Left forelimb (tissue), 1 donor: ENCODE results near the gene HPCAL1.

ENCODE experiments used
- DNase-seq: peaks from one replicate; pipeline ENCODE4 v3.0.0-alpha.2; 2018; ENCODE audit warnings: low spot score

The HPCAL1 gene

DNA sequence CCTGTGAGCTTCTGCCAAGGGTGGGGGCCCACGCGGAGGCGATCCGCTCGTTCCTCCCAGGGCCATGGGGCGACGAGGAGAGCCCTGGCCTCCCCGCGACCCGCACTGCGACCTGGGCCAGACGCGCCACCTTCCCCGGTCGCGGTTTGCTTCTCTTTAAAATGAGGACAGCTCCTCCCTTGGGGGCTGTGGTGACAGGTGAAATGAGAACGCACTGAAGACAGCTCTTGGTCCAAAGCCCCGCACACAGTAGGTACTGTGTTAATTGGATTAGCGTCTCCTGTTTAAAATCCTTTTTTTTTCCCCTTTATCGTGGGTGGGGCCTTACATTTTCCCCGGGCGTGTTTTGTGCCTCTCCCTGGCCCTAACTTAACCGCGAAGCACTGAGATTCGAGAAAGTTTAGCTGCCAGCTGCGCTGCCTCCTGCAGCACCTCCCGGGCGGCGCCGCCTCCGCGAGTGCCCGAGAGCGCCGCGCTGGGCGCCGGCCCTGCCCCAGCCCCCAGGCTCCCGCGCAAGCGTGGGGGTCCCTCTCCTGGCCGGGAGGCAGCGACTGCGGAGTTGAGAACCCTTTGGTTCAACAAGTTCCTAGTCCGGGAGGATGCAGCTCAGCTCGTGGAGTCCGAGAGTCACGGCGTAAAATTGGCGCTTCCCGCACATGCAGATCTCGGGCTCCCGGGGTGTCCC is 1.1 kb downstream of the HPCAL1 start:
- DNase-seq = no peak

DNA sequence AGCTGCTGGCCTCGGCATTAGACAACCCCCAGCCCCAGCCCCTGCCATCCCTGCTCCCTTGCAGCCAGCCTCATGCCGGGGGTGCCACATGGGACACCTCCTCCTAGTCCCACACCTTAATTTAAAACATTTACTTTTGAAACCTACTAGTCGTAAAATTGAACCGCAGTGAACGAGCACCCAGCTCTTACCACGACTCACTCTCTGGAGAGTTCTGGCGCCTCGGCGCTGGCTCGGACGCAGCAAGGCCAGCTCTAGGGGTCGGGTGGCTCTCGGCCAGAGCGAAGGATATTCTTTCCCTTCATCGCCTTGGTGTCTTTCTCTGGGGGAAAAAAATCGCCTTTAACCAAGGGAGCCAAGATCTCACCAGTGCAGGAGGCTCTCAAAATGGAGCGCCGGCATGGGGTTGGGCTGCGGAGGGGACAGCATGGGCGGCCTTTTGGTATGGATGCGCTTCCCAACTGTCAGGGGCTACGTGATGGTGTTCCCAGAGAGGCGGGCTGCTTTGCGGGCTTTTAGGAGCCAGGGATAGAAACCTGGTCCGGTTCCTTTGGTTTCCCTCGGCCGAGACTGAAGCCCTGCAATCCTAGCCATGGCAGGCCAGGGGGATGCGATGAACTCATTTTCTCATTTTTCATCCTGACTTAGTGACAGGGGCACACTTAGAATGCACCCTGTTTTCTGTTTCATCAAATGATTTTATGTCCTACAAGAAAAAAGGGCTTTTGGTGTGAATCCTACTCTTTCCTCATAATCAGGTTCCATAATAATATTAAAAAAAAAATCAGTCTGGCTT is 2.0 kb downstream of the HPCAL1 start:
- no peak for DNase-seq

DNA sequence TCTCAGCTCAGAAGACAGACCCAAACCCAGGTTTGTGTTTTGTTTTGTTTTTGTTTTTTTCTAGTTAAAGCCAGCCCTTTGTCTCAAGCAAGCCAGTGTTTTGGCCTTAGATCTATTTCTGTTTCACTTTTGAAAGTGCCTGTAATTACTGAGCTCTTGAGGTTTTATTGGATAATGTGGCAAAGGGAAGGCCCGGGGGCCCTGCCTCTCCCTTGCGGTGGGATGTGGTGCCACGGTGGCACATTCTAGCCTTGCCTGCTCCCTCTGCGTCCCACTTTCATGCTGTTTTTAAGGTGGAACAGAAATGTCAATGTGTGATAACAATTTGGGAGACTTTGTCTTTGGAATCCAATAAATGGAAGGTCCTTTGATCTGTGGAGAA is 2.5 kb downstream of the HPCAL1 start:
- no peak for DNase-seq

DNA sequence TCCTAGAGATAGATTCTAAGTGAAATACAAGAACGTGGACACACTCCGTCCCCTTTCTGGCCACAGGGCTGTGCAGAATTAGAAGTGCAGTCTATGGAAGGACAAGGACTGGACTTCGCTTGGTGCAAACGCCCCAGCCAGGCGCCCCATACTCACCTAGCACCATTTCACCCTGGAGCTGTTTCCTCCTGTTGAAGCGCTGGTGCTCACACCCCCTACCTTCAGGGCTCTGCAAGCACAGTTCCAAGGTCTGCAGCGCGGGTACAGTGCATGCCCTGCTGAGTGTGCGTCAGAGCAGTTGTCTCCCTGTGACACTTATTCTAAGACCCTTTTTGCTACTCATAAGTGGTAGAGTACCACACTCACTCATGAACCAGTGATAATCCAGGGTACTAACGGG is 3.0 kb downstream of the HPCAL1 start:
- DNase-seq = no peak

DNA sequence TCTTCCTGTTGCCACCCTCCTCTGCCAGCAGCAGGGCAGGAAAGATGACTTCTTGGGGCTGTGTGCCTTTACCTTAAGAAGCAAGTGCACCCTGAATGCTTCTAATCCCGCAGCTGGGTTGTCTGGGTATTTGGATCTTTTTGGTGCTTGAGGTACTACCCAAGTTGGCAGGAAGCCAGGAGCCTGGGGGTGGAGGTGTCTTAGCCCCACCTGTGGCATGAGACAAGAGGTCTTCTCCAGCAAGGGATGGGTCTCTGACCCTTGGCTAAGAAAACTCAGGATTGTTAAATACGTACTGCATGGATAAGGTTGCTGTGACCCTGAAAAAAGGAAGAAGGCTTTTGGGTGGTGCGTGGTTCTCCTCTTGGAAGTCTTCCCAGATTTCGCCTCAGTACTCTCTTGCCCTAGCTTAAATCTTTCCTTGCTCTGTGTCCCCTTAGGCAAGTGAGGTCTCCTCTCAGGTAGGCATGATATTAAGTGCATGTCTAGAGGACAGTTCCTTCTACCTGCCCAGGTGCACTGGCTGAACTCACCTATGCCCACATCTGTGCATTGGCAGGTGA is 4.3 kb downstream of the HPCAL1 start:
- DNase-seq = no peak

DNA sequence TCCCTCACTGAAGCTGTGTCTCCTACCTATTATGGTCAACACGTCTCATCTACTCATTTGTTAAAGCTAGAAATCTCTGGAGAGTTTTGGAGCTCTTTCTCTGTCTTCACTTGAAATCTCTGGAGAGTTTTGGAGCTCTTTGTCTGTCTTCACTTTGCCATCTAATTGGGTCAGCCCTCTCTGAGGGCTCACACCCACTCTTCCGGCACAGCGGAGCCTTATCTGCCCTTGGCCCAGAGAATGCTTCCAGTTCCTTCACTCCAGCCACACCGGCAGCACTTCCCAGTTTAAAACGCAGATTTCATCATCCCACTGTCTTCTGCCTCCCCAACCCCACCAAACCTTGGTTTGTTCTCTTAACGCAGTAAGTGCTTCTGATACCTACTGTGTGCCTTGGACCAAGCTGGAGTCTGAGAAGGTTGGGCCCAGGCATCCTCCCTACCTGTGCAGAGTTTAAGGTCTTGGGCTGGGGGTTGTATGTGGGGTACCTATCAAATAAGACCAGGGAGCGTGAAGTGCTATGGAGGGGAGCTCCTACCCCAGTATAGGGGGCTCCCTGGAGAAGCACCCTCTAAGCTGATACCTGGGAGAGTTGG is 5.0 kb downstream of the HPCAL1 start:
- DNase-seq = no peak

DNA sequence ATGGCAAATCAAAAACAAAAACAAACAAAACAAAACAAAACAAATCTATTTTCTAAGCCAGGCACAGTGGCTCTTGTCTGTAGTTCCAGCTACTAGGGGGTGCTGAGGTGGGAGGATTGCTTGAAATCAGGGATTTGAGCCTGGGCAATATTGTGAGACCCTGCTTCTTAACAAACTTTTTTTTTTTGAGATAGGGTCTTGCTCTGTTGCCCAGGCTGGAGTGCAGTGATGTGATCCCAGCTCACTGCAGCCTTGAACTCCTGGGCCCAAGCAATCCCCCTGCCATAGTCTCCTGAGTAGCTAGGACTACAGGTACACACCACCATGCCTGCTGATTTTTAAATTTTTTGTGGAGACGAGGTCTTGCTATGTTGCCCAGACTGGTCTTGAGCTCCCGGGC is 6.2 kb downstream of the HPCAL1 start:
- no peak for DNase-seq

DNA sequence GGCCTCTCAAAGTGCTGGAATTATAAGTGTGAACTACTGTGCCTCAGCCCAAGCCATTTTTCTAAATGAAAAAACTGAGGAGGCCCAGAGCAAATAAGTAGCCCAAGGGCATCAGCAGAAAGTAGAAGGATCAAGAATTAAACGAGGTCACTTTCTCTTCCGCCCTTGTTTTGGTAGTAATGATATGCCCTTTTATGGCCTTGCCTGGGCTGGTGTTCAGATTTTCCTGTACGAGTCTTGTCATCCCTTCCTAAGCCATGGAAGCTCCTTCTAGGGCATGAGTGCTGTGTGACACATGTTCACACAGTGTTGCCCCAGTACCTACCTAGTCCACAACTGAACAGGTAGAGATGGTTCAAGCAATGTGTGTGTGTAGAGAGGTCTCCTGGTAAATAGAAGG is 6.6 kb downstream of the HPCAL1 start:
- no peak for DNase-seq

DNA sequence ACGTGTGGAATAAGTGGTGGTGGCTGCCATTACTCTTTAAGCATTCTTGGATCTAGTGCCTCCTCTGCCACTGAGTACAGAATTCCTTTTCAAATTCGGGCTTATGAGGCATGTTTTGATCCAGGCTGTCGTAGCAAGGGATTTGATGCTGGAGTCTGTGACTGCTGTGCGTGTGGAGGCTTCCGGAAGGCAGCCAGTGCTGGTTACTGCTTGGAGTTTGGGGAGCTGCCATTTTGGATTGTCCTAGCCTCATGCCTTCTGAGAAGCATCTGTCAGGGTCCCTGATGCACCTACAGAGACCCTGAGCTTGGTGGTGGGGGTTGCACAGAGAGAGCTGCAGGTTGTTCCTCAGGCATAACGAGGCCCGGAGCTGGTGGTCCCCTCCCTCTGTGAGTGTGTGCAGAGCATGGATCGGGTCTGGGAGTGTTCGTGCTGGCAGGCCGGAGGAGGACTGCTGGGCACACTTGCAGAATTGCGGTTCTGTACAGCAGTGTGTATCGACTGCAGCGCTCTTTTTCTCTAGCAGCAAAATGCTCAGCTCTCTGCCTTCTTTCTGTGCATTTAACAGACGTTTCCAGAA is 7.7 kb downstream of the HPCAL1 start:
- no peak for DNase-seq

DNA sequence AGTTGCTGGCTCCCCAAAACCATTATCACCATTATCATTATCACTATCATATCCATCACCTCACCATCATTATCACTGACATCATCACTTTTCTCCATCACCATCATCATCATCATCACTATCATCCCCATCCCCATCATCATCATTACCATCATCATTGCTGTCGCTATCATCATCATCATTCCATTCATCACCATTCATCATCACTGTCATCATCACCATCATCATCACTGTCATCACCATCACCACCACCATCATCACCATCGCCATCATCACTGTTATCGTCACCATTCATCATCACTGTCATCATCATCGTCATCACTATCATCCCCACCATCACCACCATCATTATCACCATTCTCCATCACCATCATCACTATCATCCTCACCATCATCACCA is 9.0 kb downstream of the HPCAL1 start:
- no peak for DNase-seq

DNA sequence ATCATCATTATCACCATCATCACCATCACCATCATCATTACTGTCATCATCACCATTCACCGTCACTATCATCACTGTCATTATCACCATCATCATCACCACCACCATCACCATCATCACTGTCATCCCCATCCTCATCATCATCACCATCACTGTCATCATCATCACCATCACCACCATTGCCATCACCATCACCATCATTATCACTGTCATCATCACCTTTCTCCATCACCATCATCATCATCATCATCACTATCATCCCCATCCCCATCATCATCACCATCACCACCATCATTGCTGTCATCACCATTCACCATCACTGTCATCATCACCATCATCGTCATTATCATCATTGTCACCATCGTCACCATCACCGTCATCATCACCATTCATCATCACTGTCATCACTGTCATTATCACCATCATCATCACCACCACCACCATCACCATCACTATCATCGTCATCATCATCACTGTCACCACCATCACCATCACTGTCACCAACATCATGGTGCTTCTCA is 9.8 kb downstream of the HPCAL1 start:
- DNase-seq = no peak

DNA sequence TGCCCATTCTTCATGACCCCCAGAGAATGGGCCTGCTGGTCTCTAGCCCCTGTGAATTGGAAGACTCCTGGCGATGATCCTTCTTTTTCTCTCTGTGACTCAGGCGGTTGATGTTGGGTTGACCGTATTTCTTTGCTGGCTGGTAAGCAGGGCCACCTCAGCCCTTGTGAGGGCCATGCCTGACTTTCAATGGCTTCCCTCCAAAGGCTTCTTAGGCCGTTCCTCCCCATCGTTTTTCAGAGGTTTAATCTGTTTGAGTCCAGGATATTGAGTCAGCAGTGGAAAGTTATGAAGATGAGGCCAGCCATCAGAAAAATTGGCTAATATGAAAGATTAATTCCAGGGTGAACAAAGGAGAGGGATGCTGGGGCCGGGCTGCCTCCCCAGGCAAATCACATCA is 13.6 kb downstream of the HPCAL1 start:
- no peak for DNase-seq

DNA sequence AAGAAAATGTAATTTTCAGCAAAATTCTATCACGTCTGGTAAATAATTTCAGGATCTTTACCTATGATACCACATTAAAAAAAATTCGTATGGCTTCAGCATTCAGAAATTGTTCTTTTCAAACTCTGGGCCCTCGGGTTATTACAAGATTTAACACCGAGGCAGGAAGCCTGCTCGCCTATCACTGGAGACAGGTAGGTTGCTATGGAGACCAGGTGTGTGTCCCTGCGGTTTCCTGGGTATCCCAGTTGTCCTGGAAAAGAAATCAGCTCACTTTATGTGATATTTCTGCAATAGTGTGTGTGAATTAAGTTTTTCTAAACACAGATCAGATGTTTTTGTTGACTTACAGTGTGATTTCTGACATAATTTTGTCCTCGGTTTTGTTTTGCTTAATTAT is 14.2 kb downstream of the HPCAL1 start:
- no peak for DNase-seq

DNA sequence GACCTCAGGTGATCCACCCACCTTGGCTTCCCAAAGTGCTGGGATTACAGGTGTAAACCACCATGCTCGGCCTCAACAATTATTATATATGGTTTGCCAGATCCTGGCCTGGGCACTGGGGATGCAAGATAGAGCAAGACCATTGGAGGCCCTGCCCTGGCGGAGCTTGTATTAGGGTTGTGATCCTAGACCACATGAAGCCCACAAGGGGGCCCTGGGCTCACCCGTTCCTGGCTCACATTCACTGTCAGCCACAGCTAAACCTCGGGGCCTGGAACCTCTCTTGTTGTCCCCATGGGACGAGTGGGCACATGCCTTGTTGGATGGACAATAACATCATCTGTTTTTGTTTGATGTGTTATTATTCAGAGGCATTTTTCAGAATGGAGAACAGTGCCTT is 14.9 kb downstream of the HPCAL1 start:
- DNase-seq = no peak

DNA sequence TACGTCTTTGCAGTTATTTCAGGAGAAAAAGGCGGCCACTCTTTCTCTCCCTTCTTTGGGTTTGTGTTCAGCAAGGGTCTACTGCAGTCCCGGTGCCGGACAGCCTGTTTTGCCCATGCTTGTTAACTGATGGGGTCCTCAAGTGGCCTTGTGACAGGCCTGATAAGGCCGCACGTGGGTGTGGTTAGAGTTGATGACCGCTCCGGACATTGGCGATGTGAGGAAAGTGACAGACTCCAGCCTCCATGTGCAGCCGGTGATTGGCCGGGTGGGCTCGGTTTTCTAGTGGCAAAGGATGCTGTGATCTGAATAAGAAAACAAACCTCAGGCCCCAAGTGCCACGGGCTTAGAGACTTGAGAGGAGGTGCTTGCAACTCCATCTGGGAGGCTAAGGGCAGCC is 15.6 kb downstream of the HPCAL1 start:
- DNase-seq = no peak

DNA sequence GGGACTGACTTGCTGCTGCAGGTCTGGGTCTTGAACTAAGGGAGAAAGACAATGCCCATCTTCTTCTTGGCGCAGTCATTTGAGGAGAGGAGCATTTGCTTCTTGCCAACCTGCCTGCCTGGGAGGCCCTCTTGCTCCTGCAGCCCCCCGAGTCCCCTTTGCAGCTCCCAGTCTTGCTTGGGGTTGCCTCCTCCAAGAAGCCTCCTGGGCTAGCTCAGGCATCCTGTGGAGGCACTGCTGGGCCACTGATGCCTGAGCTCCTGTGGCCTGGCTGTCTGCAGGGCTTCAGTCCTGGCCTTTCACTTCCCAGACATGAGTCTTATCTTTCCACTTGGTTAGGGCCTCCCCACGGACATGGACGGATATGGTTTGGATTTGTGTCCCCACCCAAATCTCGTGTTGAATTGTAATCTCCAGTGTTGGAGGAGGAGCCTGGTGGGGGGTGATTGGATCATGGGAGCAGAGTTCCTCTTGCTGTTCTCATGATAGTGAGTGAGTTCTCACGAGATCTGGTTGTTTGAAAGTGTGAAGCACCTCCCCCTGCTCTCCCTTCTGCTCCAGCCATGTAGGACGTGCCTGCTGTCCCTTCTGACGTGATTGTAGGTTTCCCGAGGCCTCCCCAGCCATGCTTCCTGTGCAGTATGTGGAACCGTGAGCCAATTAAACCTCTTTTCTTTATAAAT is 17.3 kb downstream of the HPCAL1 start:
- no peak for DNase-seq

DNA sequence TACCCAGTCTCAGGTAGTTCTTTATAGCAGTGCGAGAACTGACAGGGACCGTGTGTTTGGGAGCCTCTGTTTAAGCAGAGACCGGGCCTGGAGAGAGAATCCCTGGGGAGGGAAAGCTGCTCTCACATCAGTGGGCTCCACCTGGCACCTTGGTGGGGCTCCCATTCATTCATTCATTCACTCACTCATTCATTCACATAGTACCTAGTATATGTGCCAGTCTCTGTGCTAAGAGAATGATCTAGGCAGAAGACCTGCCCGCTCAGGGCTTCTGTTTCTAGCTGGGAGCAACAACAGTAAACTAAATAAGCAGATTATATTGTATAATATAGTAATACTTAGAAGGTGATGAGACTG is 17.8 kb downstream of the HPCAL1 start:
- no peak for DNase-seq

DNA sequence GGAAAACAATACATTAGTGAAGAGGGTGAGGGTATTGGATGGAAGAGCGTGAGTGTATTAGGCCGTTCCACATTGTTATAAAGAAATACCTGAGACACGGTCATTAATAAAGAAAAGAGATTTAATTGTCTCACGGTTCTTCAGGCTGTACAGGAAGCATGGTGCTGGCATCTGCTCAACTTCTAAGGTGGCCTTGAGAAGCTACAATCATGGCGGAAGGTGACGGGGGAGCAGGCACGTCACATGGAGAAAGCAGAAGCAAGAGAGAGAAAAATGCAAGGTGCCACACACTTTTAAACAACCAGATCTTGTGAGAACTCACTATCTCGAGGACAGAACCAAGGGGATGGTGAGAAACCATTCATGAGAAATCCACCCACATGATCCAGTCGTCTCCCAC is 18.2 kb downstream of the HPCAL1 start:
- no peak for DNase-seq

DNA sequence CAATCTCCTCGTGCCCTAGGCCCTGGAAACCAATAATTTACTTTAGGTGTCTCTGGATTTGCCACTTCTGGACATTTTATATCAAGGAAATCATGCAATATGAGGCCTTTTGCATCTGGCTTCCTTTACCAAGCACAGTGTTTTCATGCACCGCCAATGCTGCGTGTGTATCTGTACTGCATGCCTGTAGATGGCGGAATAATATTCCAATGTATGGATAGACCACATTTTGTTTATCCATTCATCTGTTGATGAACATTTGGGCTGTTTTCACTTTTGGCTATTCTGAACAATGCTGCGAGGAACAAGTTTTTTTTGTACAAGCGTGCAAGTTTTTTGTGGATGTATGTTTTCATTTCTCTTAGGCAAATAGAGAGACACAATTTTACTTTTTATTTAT is 18.9 kb downstream of the HPCAL1 start:
- no peak for DNase-seq

DNA sequence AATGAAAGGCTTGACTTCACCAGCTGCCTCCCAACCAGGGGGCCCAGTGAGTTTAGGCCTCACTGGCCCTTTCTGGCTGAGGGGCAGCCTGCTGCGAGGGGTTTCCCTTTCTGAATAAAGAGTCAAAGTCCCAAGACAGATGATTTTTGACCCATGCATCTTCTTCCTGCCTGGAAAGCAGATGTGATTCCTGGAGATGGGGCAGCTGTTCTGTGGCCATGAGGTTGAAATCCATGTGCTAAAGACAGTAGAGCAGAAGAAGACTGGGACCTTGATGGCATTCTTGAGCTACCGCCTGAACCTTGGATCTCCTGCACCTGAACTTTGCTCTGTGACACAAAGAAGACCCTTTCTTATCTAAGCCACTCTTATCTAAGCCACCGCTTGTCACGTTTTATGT is 19.8 kb downstream of the HPCAL1 start:
- no peak for DNase-seq

DNA sequence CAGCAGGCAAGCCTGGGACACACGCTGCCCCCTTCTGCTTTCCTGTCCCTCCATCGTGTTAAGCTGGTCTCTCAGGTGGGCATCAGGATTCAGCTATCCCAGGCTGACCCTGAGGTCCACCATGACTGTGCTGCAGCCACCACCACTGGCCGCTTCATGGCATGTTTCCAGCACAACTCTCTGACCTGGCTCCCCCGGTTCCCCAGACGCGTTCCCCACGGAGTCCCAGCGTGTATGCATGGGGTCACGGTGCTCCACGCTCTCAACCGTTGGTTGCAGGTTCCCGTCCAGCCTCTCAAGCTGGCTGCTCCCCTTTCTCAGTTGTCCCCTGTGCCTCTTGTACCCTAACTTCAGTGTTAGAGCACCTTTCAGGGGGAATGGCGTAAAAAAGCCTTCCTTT is 20.3 kb downstream of the HPCAL1 start:
- no peak for DNase-seq

DNA sequence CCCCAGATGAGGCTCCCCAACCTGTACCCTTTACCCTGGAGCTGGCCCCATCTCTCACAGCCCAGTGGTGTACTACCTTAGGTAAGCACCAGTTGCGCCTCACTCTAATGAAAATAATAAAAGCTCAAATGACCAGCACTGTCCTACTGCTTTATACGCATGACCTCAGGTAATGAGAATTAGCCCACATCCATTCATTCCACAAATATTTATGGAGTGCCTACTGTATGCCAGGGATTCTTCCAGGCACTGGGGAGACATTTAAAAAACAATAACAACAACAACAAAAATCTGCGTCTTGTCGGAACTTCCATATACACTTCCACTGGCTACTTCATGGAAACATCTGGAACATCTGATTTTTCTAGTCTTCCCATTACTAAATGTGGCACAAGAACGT is 20.8 kb downstream of the HPCAL1 start:
- DNase-seq = no peak
